GM12878 (cell line): ENCODE data around the gene MYCT1. TPM values are rescaled to one million over a fixed set of nuclear protein-coding genes. Genes with fewer than 3 reads are reported as not detected.

ENCODE experiments used
- ATAC-seq: fragments of 200-7000 bp; cut with Tn5 transposase; 3 replicates; pipeline ENCODE4 v1.9.1; 2020; ENCODE audit warnings: mild to moderate bottlenecking, moderate library complexity
- BruUV-seq: library from RNA; stranded (reverse); fragments of 400-500 nt; replicated peaks from 2 replicates; lab custom pipeline; 2021; lab: Mats Ljungman, UMichigan
- CTCF ChIA-PET: fragments of 300-600 bp; sonication (Branson Sonifier 250); formaldehyde crosslinking; extraction: SDS; loops from one replicate; lab custom pipeline; 2021; ENCODE audit warnings: inconsistent platforms; lab: Yijun Ruan, JAX
- POLR2A ChIA-PET: fragments of 350-600 bp; formaldehyde crosslinking; extraction: SDS; loops from one replicate; lab custom pipeline; 2021; ENCODE audit warnings: inconsistent platforms; lab: Charles Lee
- RAD21 ChIA-PET: fragments of 300-600 bp; sonication (Branson Sonifier 250); formaldehyde crosslinking; loops from one replicate; lab custom pipeline; 2023; ENCODE audit warnings: antibody characterized with exemption; ENCODE audit not compliant: unreplicated experiment; lab: Charles Lee
- SMC1A ChIA-PET: fragments of 300-600 bp; sonication (Branson Sonifier 250); formaldehyde crosslinking; loops from one replicate; lab custom pipeline; 2023; ENCODE audit not compliant: unreplicated experiment, uncharacterized antibody; lab: Charles Lee
- DNase-seq: peaks from one replicate; pipeline ENCODE4 v3.0.0-alpha.2; 2011; ENCODE audit warnings: low read depth, low spot score
- FAIRE-seq: peaks from 3 replicates; lab custom pipeline; 2011; peaks lifted over from hg19 to GRCh38; lab: Jason Lieb, UNC
- H2AFZ ChIP-seq: 2 replicates; pipeline ENCODE4 v1.6.0; 2011; ENCODE audit warnings: low read depth, low read length, control low read depth; ENCODE audit not compliant: control insufficient read depth
- H3K27ac ChIP-seq: 2 replicates; pipeline ENCODE4 v1.5.1; 2011; ENCODE audit warnings: control low read depth; ENCODE audit not compliant: control insufficient read depth, insufficient read depth
- H3K27me3 ChIP-seq, 2 experiments: replicated peaks in 1 of 2; 2 replicates each; pipeline versions ENCODE4 v1.6.0 to v1.6.1; 2011; ENCODE audit warnings: low read length in 1 of 2; ENCODE audit not compliant: control insufficient read depth in 2 of 2, insufficient read depth in 2 of 2
- H3K36me3 ChIP-seq, 2 experiments: 2 replicates each; pipeline ENCODE4 v1.5.1; 2011; ENCODE audit warnings: low read length in 1 of 2; ENCODE audit not compliant: control insufficient read depth in 2 of 2, insufficient read depth in 2 of 2
- H3K4me1 ChIP-seq: 2 replicates; pipeline ENCODE4 v1.6.1; 2011; ENCODE audit warnings: mild to moderate bottlenecking, low read length, moderate library complexity, mixed read lengths; ENCODE audit not compliant: control insufficient read depth, insufficient read depth
- H3K4me2 ChIP-seq: 2 replicates; pipeline ENCODE4 v1.6.0; 2011; ENCODE audit warnings: control low read depth; ENCODE audit not compliant: control insufficient read depth, insufficient read depth
- H3K4me3 ChIP-seq: fragments of 200-600 bp; sonication (generic); 2 replicates; pipeline ENCODE4 v1.5.1; 2016
- H3K79me2 ChIP-seq: 2 replicates; pipeline ENCODE4 v1.6.0; 2011; ENCODE audit warnings: low read length; ENCODE audit not compliant: control insufficient read depth, insufficient read depth
- H3K9ac ChIP-seq: 2 replicates; pipeline ENCODE4 v1.8.0; 2011; ENCODE audit warnings: low read length, control low read depth, mixed read lengths; ENCODE audit not compliant: control insufficient read depth, insufficient read depth
- H3K9me3 ChIP-seq: replicated peaks from 3 replicates; pipeline ENCODE4 v1.5.1; 2011; ENCODE audit warnings: mild to moderate bottlenecking, low read length; ENCODE audit not compliant: control insufficient read depth, insufficient read depth
- H4K20me1 ChIP-seq: 2 replicates; pipeline ENCODE4 v1.6.0; 2011; ENCODE audit not compliant: control insufficient read depth, insufficient read depth
- MTA3 ChIP-seq: IDR thresholded peaks from 2 replicates; pipeline ENCODE4 v1.6.1; 2012; ENCODE audit warnings: low read length, inconsistent platforms, borderline replicate concordance
- RFX5 ChIP-seq: IDR thresholded peaks from 2 replicates; pipeline ENCODE4 v1.6.1; 2011; ENCODE audit warnings: low read depth, low read length, improper control_type of control experiment
- WGBS: methylation state at CpG from one replicate; pipeline ENCODE4 v1.1.6; 2016; ENCODE audit warnings: low lambda C conversion rate; ENCODE audit not compliant: insufficient replicate concordance, insufficient coverage; ENCODE audit errors: missing lambda C conversion rate; 5-methylcytosine and 5-hydroxymethylcytosine counted together
- in situ Hi-C: fragments of 300-500 bp; cut with MboI; formaldehyde crosslinking; loops from 9 replicates; pipeline ENCODE4 v1.14.3; 2018; ENCODE audit warnings: mixed read lengths
- intact Hi-C: fragments of 100-400 bp; cut with micrococcal nuclease; formaldehyde crosslinking; loops from one replicate; pipeline ENCODE4 v1.14.2; 2022; ENCODE audit not compliant: unreplicated experiment
- polyA plus RNA-seq, 11 experiments: library from polyadenylated mRNA; depleted of rRNA in 4 of 11; unstranded in 6 of 11; stranded (reverse) in 5 of 11; fragments of >200 nt; fragmentation: Nextera tagmentation in 4 of 11; fragmentation: Illumina TruSeq in 1 of 11; extraction: Ambion mirVana in 4 of 11; extraction: Trizol in 1 of 11; gene quantifications; 1 replicate in 1 of 11; 2 replicates in 10 of 11; pipeline versions ENCODE4 v1.2.1 to v1.2.3, GENCODE V29; 2011 to 2016; ENCODE audit warnings: inconsistent platforms in 2 of 11, missing spikeins in 2 of 11, low read depth in 1 of 11
- total RNA-seq, 4 experiments: library from RNA; depleted of rRNA in 3 of 4; stranded (reverse); fragments of >200 nt in 3 of 4; fragmentation: Illumina TruSeq in 1 of 4; extraction: Trizol in 1 of 4; gene quantifications; 2 replicates each; pipeline versions ENCODE4 v1.2.1 to v1.2.3, GENCODE V29; 2013 to 2021
- TF ChIP-seq, protein P1 (sequence below), 3 experiments: IDR thresholded peaks in 2 of 3; conservative IDR thresholded peaks in 1 of 3; 2 replicates each; pipeline ENCODE4 v1.5.1; 2011; ENCODE audit warnings: low read depth in 3 of 3, low read length in 3 of 3, mild to moderate bottlenecking in 3 of 3, control low read depth in 2 of 3, moderate library complexity in 2 of 3, inconsistent platforms in 1 of 3, mixed read lengths in 1 of 3; ENCODE audit not compliant: control insufficient read depth in 2 of 3, insufficient read depth in 1 of 3; ENCODE audit errors: extremely low read depth in 1 of 3

MYCT1 gene
- total and polyA plus RNA-seq, 10 of the 15 experiments (the other 5 are each of a cell fraction or from before 2014, with no cell fraction given): 0.15 TPM; not detected in 9

DNA sequence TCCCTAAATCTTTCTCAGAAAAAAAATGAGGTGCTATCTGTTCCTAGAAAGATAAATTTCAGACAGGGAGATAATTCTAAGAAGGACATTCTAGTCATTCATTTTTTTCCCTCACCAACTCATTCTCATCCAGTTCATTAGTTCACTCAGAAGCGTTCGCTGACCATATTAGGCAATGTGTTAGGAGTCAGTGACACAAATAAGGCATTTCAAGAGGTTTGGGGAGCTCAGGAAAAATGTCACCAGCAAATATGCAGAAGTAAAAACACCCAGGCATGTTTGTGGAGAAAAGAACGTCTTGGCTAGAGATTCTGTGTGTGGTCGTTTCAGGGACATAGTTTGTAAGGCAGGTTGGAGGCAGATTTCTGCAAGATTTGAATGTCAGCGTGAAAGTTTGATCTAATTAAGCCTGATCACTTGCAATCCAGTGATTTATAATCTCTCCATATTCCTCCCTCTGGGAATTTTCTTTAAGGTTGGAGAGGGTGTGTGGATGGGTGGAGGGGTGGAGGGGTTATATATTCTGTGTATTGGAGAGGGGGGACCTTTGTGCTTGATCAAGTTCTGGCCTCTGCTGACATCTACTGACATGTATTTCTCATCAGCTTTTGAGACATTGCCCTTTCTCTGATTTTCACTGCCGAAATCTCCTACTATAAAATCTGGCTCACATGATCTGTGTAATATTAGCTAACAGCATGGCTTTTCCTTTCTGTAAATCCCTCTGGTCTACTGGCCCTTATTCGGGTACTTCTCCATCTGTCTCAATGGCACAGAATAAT lies 3.6 kb downstream of the MYCT1 start:
- in situ Hi-C loops: no loop called here
- no TSS peak for BruUV-seq
- ChIA-PET RAD21 (no interaction called here), POLR2A (no interaction called here), CTCF (interaction anchor here (1.1 to 1.2 kb wide), 2 partner anchors 13 to 150 kb away, joined by 3 read pairs; no protein-coding TSS in a partner anchor)
- no peak for DNase-seq
- Histone ChIP-seq H3K36me3 (no peaks in the 10 kb centered on the region), H3K27ac (no peak overlapping the region), H3K9me3 (no peaks in the 10 kb centered on the region), H3K79me2 (no peaks in the 10 kb centered on the region), H3K4me3 (no peak overlapping the region), H3K9ac (no peak overlapping the region)
- WGBS: 11% methylated on average over 7 of the region's 7 CpGs
- no peak for TF ChIP-seq RFX5
- TF ChIP-seq, protein P1, sequence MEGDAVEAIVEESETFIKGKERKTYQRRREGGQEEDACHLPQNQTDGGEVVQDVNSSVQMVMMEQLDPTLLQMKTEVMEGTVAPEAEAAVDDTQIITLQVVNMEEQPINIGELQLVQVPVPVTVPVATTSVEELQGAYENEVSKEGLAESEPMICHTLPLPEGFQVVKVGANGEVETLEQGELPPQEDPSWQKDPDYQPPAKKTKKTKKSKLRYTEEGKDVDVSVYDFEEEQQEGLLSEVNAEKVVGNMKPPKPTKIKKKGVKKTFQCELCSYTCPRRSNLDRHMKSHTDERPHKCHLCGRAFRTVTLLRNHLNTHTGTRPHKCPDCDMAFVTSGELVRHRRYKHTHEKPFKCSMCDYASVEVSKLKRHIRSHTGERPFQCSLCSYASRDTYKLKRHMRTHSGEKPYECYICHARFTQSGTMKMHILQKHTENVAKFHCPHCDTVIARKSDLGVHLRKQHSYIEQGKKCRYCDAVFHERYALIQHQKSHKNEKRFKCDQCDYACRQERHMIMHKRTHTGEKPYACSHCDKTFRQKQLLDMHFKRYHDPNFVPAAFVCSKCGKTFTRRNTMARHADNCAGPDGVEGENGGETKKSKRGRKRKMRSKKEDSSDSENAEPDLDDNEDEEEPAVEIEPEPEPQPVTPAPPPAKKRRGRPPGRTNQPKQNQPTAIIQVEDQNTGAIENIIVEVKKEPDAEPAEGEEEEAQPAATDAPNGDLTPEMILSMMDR (IDR thresholded peaks at IDR 0.05 in 2 of 3, conservative IDR thresholded peaks at IDR 0.05 in 1 of 3; ENCODE audit: control insufficient read depth in 2 of 3, extremely low read depth in 1 of 3, insufficient read depth in 1 of 3, low read depth in 3 of 3, low read length in 3 of 3): 0 out of 6 replicates have a peak, but pooled peaks of 1 of the 3 experiments have one; percentile 9
- no peak for TF ChIP-seq MTA3
- TF ChIP-seq, all 136 proteins: peak for 1
- H4K20me1 ChIP-seq: no peaks in the 10 kb centered on the region
- ATAC-seq (no peak), FAIRE-seq (no peak)
- no peaks in the 10 kb centered on the region; a peak in 1 of 4 replicates for H3K27me3 ChIP-seq
- H3K4me2 ChIP-seq: no peak overlapping the region
- intact Hi-C loops: no loop called here
- no peak overlapping the region for H2AFZ ChIP-seq
- H3K4me1 ChIP-seq: no peaks in the 10 kb centered on the region
- SMC1A ChIA-PET: interaction anchor here (0.8 to 1.6 kb wide), 2 partner anchors 12 to 13 kb away, joined by 3 to 4 read pairs; no protein-coding TSS in a partner anchor
